Lung (tissue), 12 donors: ENCODE results near the gene TCEA3. TPM values are rescaled to one million over a fixed set of nuclear protein-coding genes. Genes with fewer than 3 reads are reported as not detected.

Source experiments
- ATAC-seq: fragments of 200-7000 bp; cut with Tn5 transposase; one replicate; pipeline ENCODE4 v1.9.1; 2020; ENCODE audit warnings: moderate number of reproducible peaks; ENCODE audit not compliant: insufficient read depth, low FRiP score
- DNase-seq, 3 donors: peaks; one replicate each; pipeline ENCODE4 v3.0.0-alpha.2; 2013 to 2017
- H3K27ac ChIP-seq, 2 donors: one replicate each; pipeline ENCODE4 v1.5.1; 2013; ENCODE audit warnings: mild to moderate bottlenecking in 2 of 2, moderate library complexity in 2 of 2, control low read depth in 1 of 2, inconsistent platforms in 1 of 2, low read depth in 1 of 2, low read length in 1 of 2
- H3K27me3 ChIP-seq, 3 donors: one replicate each; pipeline ENCODE4 v1.5.1; 2013; ENCODE audit warnings: low read length in 2 of 3; ENCODE audit not compliant: control insufficient read depth in 3 of 3, insufficient read depth in 3 of 3
- H3K36me3 ChIP-seq, 4 donors: one replicate each; pipeline ENCODE4 v1.5.1; 2013; ENCODE audit warnings: low read length in 4 of 4, mild to moderate bottlenecking in 1 of 4, moderate library complexity in 1 of 4; ENCODE audit not compliant: control insufficient read depth in 4 of 4, insufficient read depth in 4 of 4
- H3K4me1 ChIP-seq, 5 donors: one replicate each; pipeline ENCODE4 v1.5.1; 2013; ENCODE audit warnings: low read length in 5 of 5, mild to moderate bottlenecking in 2 of 5, moderate library complexity in 1 of 5; ENCODE audit not compliant: control insufficient read depth in 5 of 5, insufficient read depth in 5 of 5
- H3K4me3 ChIP-seq: one replicate; pipeline ENCODE4 v1.5.1; 2013; ENCODE audit warnings: mild to moderate bottlenecking, control low read depth, moderate library complexity
- H3K9ac ChIP-seq, 2 donors: one replicate each; pipeline ENCODE4 v1.5.1; 2013; ENCODE audit warnings: low read length in 2 of 2, control low read depth in 1 of 2; ENCODE audit not compliant: insufficient read depth in 1 of 2
- H3K9me3 ChIP-seq, 4 donors: one replicate each; pipeline ENCODE4 v1.5.1; 2013; ENCODE audit warnings: low read length in 3 of 4, mild to moderate bottlenecking in 1 of 4, moderate library complexity in 1 of 4; ENCODE audit not compliant: control insufficient read depth in 4 of 4, insufficient read depth in 3 of 4
- WGBS, 2 donors: extraction: QIAGEN DNeasy Blood & Tissue Kit; methylation state at CpG; one replicate each; pipeline ENCODE4 v1.1.7; 2013; 5-methylcytosine and 5-hydroxymethylcytosine counted together
- polyA plus RNA-seq, 2 donors: library from polyadenylated mRNA; stranded (reverse); fragments of 200-250 nt; gene quantifications; one replicate each; pipeline ENCODE4 v1.2.1, GENCODE V29; 2013
- total RNA-seq, 2 donors: library from RNA; depleted of rRNA in 1 of 2; stranded (reverse); fragments of >200 nt in 1 of 2; gene quantifications; one replicate each; pipeline ENCODE4 v1.2.1, GENCODE V29; 2014 to 2021
- TF ChIP-seq, protein P1 (sequence below): IDR thresholded peaks from 2 replicates; pipeline ENCODE4 v1.5.1; 2012; ENCODE audit warnings: mild to moderate bottlenecking; ENCODE audit errors: control extremely low read depth, extremely low read depth
- donor health status: control.
- donor health status: control.
- donor health status: Bipolar disorder and iron deficiency.
- donor health status: healthy.
- donor health status: DM: yes; HTN: yes; CAD: no.

The TCEA3 gene
- total and polyA plus RNA-seq, 4 donors, result 10.3 to 37.5 (median 29.9) TPM

DNA sequence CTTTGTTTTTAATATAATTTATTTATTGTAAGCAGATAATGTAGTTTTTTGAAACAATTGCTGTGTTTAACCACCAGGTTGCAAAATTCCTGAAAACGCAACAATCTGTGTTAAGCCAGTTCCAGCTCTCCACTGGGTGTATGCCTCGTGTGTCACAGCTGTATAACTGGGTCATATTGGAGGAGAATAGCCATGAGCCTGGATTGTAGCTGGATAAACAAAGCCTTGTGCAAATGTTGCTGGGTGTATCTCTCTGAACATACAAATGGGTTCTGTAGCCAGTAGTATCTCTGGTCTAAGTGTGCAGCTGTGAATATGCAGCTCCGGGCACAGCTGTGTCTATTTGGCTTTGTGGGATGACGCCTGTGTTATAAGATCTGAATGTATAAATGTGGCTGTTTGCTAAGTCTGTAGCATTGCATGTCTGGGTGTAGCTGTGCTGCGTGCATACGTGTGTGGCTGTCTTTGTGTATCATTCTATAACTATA lies 2.8 kb downstream of the TCEA3 start:
- TF ChIP-seq, protein P1, sequence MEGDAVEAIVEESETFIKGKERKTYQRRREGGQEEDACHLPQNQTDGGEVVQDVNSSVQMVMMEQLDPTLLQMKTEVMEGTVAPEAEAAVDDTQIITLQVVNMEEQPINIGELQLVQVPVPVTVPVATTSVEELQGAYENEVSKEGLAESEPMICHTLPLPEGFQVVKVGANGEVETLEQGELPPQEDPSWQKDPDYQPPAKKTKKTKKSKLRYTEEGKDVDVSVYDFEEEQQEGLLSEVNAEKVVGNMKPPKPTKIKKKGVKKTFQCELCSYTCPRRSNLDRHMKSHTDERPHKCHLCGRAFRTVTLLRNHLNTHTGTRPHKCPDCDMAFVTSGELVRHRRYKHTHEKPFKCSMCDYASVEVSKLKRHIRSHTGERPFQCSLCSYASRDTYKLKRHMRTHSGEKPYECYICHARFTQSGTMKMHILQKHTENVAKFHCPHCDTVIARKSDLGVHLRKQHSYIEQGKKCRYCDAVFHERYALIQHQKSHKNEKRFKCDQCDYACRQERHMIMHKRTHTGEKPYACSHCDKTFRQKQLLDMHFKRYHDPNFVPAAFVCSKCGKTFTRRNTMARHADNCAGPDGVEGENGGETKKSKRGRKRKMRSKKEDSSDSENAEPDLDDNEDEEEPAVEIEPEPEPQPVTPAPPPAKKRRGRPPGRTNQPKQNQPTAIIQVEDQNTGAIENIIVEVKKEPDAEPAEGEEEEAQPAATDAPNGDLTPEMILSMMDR, result no peak
- peak overlapping the region; percentile 76 for H3K27ac ChIP-seq

DNA sequence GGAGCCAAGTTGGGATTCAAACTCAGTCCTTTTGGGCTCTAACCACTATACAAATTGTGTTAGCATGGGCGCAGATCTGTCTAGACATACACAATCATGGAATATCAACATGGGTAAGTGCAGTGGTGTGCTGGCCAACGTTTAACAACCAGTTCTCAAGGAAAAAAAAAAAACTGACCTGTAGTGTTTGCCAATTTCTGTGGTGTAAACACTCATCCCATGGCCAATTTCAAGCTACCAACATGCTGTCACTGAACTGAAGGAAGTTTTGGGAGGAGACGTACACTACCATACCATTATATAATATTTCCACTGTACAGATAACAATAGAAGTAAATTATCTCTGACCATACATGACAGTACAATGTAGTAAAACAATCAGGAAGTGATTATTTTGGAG lies 3.2 kb downstream of the TCEA3 start:
- DNase-seq (peak in 1 of 3 donors; percentile 19), ATAC-seq (no peak)
- Histone ChIP-seq H3K4me1 (peaks cover 13 to 34% (median 24%) of the 10 kb centered on the region in 5 donors), H3K27ac (no peak overlapping the region), H3K9ac (peak overlapping the region in 1 of 2 donors; percentile 6), H3K27me3 (peaks cover 0 to 5% (median 0%) of the 10 kb centered on the region in 3 donors), H3K36me3 (peaks cover 0 to 3% (median under 1%) of the 10 kb centered on the region in 4 donors), H3K4me3 (no peak overlapping the region), H3K9me3 (no peaks in the 10 kb centered on the region)
- WGBS, 2 donors, result 53 to 68% methylated on average over 3 of the region's 3 CpGs
- TF ChIP-seq, protein P1, result no peak

More for the DNA sequence above, 2.8 kb downstream of the TCEA3 start:
- Histone ChIP-seq H3K9me3 (no peaks in the 10 kb centered on the region), H3K9ac (peak overlapping the region in 1 of 2 donors; percentile 37), H3K27me3 (peaks cover 0 to 5% (median 0%) of the 10 kb centered on the region in 3 donors), H3K4me1 (peaks cover 13 to 34% (median 24%) of the 10 kb centered on the region in 5 donors), H3K4me3 (no peak overlapping the region), H3K36me3 (peaks cover 0 to 3% (median under 1%) of the 10 kb centered on the region in 4 donors)
- WGBS, 2 donors, result 55 to 60% methylated on average over 6 of the region's 6 CpGs
- DNase-seq (peak; percentile 49 to 71 (median 67)), ATAC-seq (no peak)

DNA sequence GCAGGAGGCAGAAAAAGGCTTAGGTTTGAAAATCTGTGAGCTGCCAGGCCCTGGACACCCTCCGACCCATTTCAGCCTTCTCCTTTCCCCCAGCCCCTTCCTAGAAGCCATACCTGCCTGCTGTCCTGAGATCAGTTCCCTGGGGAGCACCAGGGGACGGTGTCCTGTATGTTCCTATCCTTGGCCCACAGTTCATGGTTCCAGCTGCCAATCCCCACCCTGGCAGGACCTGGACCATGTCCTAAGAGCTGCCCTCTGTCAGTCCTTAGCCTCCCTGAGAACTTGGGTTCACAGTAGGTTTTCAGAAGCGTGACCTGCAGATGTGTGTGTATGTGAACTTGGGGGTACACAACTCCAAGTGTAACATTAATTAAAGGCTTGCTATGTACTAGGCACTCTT lies 3.8 kb downstream of the TCEA3 start:
- DNase-seq (no peak), ATAC-seq (no peak)
- WGBS, 2 donors, result 77 to 97% methylated on average over 3 of the region's 3 CpGs
- Histone ChIP-seq H3K9ac (no peak overlapping the region), H3K27me3 (peaks cover 0 to 5% (median 0%) of the 10 kb centered on the region in 3 donors), H3K4me3 (no peak overlapping the region), H3K9me3 (no peaks in the 10 kb centered on the region), H3K4me1 (peaks cover 13 to 34% (median 24%) of the 10 kb centered on the region in 5 donors), H3K36me3 (peaks cover 0 to 3% (median under 1%) of the 10 kb centered on the region in 4 donors), H3K27ac (no peak overlapping the region)
- TF ChIP-seq, protein P1, result no peak
